CD1c-positive myeloid dendritic cell (primary cell): ENCODE measurements around the gene RPTOR.
"Not testable (repeated sequence)": the region's sequence is repeated elsewhere in the genome, so short reads cannot be mapped to it uniquely, and the experiment has no call there.

ENCODE experiments used
- DNase-seq: peaks from one replicate; pipeline ENCODE4 v3.0.0-alpha.2; 2016; ENCODE audit errors: extremely low spot score

The RPTOR gene

GRCh38 chr17:80512233-80512632 is 32.4 kb upstream of the RPTOR start:
- DNase-seq, result no peak

GRCh38 chr17:80513201-80513600 is 31.4 kb upstream of the RPTOR start:
- DNase-seq, result no peak

GRCh38 chr17:80513892-80514291 is 30.7 kb upstream of the RPTOR start:
- DNase-seq, result no peak

GRCh38 chr17:80516171-80516932 is 28.3 kb upstream of the RPTOR start:
- DNase-seq, result no peak

DNA sequence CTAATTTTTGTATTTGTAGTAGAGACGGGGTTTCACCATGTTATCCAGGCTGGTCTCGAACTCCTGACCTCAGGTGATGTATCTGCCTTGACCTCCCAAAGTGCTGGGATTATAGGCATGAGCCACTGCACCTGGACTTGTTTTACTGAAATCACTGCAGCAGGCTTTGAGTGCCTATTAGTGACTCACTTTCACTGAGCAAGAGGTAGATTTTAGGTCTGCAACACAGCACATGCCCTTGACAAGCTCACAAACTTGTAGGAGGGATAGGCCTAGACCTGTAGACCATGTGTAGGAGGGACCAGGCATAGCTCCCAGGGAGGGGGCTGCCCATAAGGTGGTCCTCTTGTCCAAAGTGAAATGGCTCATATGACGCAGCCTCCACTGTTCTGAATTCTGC is 27.0 kb upstream of the RPTOR start:
- no peak for DNase-seq

DNA sequence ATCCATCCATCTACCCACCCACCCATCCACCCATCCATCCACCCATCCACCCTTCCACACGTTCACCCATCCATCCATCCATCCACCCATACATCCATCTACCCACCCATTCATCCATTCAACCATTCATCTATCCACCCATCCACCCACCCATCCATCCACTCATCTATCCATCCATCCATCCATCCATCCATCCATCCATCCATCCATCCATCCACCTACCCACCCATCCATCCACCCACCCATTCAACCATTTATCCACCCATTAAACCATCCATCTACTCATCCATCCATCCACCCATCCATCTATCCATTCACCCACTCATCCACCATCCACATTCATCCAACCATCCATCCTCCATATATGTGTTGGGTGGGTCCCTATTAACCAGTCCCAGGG is 26.2 kb upstream of the RPTOR start:
- no peak for DNase-seq

GRCh38 chr17:80519091-80519781 is 25.4 kb upstream of the RPTOR start:
- no peak for DNase-seq

GRCh38 chr17:80520810-80521455 is 23.7 kb upstream of the RPTOR start:
- DNase-seq, result no peak

DNA sequence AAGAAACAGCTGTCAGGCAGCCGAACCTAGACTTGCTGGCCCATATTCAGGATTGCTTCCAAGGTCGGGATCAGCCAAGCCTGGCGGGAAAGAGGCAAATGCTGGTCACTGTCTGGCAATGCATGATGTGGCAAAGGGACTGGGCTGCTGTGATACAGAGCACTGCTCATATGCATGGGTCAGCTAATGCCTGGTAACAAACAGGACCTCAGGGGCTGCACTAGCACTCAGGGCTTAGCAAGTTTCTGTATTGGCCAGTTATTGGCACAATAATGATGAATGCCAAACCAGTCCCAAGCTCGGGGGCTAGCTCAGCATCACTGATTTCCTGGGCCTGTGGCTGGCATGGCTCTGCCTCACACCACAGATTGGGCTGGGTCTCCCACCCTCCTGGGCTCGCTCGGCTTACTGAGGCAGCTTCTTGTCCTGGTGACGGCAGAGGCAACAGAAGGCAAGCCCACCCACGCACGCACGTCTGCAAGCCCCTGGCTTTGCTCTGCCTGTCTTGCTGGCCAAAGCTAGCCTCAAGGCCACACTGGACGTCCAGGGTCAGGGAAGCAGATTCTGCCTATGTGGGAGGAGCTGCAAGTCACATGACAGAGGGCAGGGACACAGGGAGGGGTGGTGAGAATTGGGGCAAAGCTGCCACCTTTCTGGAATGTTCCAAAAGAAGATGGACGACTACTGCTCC is 21.4 kb upstream of the RPTOR start:
- no peak for DNase-seq

- DNase-seq, result no peak
Measured at GRCh38 chr17:80523956-80524712, 20.5 kb upstream of the RPTOR start.

DNA sequence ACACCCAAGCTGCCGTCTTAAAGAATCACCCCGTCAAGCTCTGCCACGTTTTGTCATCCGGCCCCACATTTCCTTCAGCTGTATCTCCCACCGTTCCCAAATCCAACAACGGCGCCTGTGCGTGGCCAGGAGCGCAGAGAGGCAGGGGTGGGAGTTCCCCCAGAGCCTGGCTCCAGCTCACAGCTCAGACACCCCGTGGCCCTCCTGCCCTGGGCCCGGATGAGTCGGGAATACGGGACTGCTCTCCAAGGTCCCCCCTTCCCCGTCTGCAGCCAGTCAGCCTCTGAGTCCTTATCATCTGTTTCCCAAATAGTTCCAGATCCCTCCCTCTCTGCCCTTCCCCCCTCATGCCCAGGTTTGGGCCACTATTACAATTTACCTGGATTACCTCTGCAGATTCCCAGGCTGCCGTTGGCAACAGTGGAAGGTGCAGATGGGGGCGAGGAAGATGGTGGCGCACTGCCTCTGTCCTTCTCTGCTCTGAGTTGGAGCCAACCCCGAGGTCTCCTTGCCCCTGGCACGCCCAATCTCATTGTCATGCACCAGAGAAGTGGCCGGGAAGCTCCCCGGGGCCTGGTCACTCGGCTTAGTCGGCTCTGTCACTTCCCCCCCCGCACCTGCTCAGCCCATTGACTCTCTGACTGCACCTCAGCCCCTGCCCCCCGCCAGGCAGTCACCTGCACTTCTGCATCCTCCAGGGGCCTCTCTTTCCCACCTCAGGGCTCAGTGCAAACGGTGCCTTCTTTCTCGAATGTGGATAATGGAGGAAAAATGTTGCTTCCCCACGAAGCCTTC is 18.3 kb upstream of the RPTOR start:
- no peak for DNase-seq

DNA sequence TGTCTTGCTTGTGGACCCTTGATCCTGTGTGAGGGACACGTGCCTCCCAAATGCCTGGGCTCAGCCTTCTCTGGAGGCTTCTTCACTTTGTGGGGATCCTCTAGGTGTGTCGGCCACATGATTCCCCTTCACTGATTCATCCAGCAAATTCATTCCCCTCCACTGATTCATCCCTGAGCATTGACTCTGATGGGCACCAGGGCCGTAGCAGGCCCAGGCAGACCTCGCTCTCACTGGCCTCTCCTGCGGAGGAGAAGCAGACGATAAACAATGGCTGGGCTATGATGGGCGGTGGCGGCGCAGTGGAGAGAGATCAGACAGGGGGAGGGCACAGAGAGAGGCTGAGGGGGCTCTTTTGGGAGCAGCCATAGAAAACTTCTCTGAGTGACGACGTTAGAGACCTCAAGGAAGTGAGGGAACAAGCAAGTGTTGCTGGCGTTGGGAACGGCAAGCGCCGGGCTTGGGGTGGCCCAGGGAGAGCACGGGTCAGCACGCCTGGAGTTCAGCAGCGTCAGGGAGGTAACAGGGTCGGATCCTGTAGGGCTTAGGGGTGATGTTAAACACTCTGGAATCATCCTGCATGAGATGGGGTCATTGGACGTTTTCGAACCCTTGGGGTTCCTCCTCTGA is 17.5 kb upstream of the RPTOR start:
- DNase-seq, result no peak

DNA sequence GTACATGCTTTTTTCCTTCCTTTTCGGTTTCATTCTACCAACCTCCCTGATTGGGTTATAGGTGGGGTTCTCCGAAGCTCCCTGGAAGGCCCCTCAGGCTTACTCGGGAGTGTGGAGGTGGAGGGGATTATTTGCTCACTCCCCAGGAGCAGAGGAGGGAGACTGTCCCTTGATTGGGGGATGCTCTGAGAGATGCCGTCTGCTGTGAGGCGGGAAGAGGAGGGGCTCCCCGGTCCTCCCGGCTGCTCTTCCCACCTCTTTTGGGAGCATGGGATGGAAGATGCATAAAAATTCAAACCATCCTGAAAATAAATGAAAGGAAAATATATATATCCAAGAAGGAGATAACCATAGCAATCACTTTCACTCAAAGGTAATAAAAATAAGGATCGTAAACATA is 16.1 kb upstream of the RPTOR start:
- no peak for DNase-seq

GRCh38 chr17:80529104-80529903 is 15.3 kb upstream of the RPTOR start:
- no peak for DNase-seq

DNA sequence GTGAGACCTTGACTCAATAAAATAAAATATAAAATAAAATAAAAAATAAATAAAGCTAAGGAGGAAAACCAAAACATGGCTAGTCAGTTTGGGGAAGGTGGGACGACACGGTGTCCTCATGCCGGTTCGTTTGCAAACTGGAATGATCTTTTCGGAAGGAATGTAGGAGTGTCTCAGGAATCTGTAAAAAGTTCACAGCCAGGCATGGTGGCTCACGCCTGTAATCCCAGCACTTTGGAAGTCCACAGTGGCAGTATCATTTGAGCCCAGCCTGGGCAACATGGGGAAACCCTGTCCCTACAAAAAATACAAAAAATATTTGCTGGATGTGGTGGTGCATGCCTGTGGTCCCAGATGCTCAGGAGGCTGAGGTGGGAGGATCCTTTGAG is 14.7 kb upstream of the RPTOR start:
- DNase-seq, result no peak

GRCh38 chr17:80531400-80531799 is 13.2 kb upstream of the RPTOR start:
- no peak for DNase-seq

GRCh38 chr17:80537386-80537785 is 7.3 kb upstream of the RPTOR start:
- DNase-seq, result not testable (repeated sequence)

GRCh38 chr17:80538484-80538883 is 6.2 kb upstream of the RPTOR start:
- no peak for DNase-seq

GRCh38 chr17:80539022-80539641 is 5.5 kb upstream of the RPTOR start:
- DNase-seq, result no peak
